NCI-H1417 treated with DMSO at 0.1 percent for 48 hours (cell line): ENCODE measurements around the gene PLEKHB2.
"Not testable (repeated sequence)": the region's sequence is repeated elsewhere in the genome, so short reads cannot be mapped to it uniquely, and the experiment has no call there.

ENCODE experiments used
- DNase-seq: peaks from one replicate; lab custom pipeline; 2025; lab: John Stamatoyannopoulos, UW

Gene PLEKHB2

GRCh38 chr2:131143803-131144202 is 38.7 kb downstream of the PLEKHB2 start:
- no peak for DNase-seq

GRCh38 chr2:131145040-131145439 is 39.9 kb downstream of the PLEKHB2 start:
- DNase-seq: no peak

- DNase-seq: no peak
Measured at GRCh38 chr2:131146231-131146630, 41.1 kb downstream of the PLEKHB2 start.

- DNase-seq: no peak
Measured at GRCh38 chr2:131146749-131147148, 41.6 kb downstream of the PLEKHB2 start.

GRCh38 chr2:131148426-131148825 is 43.3 kb downstream of the PLEKHB2 start:
- no peak for DNase-seq

- DNase-seq: not testable (repeated sequence)
Measured at GRCh38 chr2:131150109-131150508, 45.0 kb downstream of the PLEKHB2 start.

GRCh38 chr2:131151398-131151797 is 46.3 kb downstream of the PLEKHB2 start:
- DNase-seq: no peak

GRCh38 chr2:131152074-131152473 is 46.9 kb downstream of the PLEKHB2 start:
- no peak for DNase-seq

- DNase-seq: no peak
Measured at GRCh38 chr2:131153529-131153928, 48.4 kb downstream of the PLEKHB2 start.

GRCh38 chr2:131154071-131154531 is 49.0 kb downstream of the PLEKHB2 start:
- peak; percentile 9 for DNase-seq

- no peak for DNase-seq
Measured at GRCh38 chr2:131154647-131155046, 49.5 kb downstream of the PLEKHB2 start.

- DNase-seq: no peak
Measured at GRCh38 chr2:131155208-131155855, 50.2 kb downstream of the PLEKHB2 start.

- DNase-seq: no peak
Measured at GRCh38 chr2:131156452-131157149, 51.5 kb downstream of the PLEKHB2 start.

GRCh38 chr2:131165562-131165961 is 60.4 kb downstream of the PLEKHB2 start:
- DNase-seq: not testable (repeated sequence)

GRCh38 chr2:131168538-131168937 is 63.4 kb downstream of the PLEKHB2 start:
- DNase-seq: no peak

- DNase-seq: not testable (repeated sequence)
Measured at GRCh38 chr2:131178050-131178449, 72.9 kb downstream of the PLEKHB2 start.

GRCh38 chr2:131178721-131179418 is 73.7 kb downstream of the PLEKHB2 start:
- not testable (repeated sequence) for DNase-seq

- not testable (repeated sequence) for DNase-seq
Measured at GRCh38 chr2:131181451-131181850, 76.3 kb downstream of the PLEKHB2 start.

- not testable (repeated sequence) for DNase-seq
Measured at GRCh38 chr2:131193421-131193820, 88.3 kb downstream of the PLEKHB2 start.

GRCh38 chr2:131196186-131196585 is 91.0 kb downstream of the PLEKHB2 start:
- DNase-seq: not testable (repeated sequence)
